ENCODE results near the gene JPT1. TPM values are rescaled to one million over a fixed set of nuclear protein-coding genes. Genes with fewer than 3 reads are reported as not detected.
A peak's percentile ranks its signal among the peaks of the same experiment; 100 is the strongest.

Gene JPT1
- total and polyA plus RNA-seq, 2 donors: 92.1 to 130 TPM

DNA sequence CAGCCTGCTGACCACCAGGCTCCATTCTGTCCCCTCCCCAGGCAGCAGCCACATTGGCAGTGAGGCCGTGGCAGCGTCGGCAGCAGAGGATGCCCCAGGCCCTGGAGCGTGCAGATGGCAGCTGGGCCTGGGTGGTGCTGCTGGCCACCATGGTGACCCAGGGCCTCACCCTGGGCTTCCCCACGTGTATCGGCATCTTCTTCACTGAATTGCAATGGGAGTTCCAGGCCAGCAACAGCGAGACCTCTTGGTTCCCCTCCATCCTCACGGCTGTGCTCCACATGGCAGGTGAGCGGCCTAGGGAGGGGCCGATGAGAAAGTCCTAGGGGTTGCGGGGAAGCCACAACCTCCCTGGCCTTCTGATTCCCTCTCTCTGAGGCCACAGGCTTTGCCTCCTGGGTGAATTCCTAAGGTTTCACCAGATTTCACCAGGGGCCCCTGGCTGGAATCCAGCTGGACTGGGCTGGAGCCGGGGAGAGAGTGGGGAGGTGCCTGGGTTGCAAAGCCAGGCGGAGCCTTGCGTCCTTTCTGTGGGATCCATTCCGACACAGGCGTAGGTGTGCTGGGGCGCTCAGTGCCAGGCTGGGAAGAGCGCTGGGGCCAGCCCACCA lies 60.7 kb downstream of the JPT1 start:
- Histone ChIP-seq H3K4me3 (ENCODE audit: low read length in 2 of 2) (no peak overlapping the region), H3K27me3 (ENCODE audit: control insufficient read depth in 2 of 2, insufficient read depth in 1 of 2, low read length in 1 of 2) (peaks cover 0 to 2% of the 10 kb centered on the region in 2 donors), H3K27ac (ENCODE audit: low read depth in 1 of 2, low read length in 1 of 2) (no peak overlapping the region), H3K9me3 (ENCODE audit: control insufficient read depth in 2 of 2, insufficient read depth in 1 of 2, low read length in 1 of 2) (peaks cover 0 to under 1% of the 10 kb centered on the region in 2 donors), H3K4me1 (ENCODE audit: control insufficient read depth in 2 of 2, insufficient read depth in 2 of 2, low read length in 2 of 2) (peaks cover 2 to 10% of the 10 kb centered on the region in 2 donors), H3K36me3 (ENCODE audit: control insufficient read depth in 2 of 2, insufficient read depth in 2 of 2, low read length in 1 of 2) (peaks cover 0 to 3% of the 10 kb centered on the region in 2 donors)
- 97% methylated on average over 18 of the region's 18 CpGs for WGBS
- DNase-seq (ENCODE audit: low read depth in 6 of 9, low spot score in 9 of 9): no peak

DNA sequence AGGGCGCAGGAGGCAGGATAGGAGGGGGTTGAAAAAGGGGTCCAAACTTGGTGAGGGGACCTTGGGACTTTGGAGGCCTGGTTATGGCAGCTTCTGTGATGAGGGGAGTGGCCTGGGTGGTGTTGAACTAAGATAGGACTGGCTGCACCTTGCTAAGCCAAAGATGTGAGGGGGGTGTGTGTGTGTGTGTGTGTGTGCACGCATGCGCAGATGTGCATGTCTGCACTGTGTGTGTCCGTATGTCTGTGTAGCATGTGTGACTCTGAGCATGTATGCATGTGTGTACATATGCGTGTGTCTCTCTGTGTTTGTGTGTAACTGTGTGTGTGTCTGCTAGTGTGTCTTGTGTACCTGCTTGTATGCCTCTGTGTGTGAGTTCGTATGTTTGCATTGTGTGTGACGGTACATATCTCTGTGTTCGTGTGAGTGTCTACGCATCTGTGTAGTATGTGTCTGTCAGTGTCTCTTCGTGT lies 62.4 kb downstream of the JPT1 start:
- Histone ChIP-seq H3K27me3 (ENCODE audit: control insufficient read depth in 2 of 2, insufficient read depth in 1 of 2, low read length in 1 of 2) (peaks cover 0 to 12% of the 10 kb centered on the region in 2 donors), H3K36me3 (ENCODE audit: control insufficient read depth in 2 of 2, insufficient read depth in 2 of 2, low read length in 1 of 2) (peaks cover 0 to 3% of the 10 kb centered on the region in 2 donors), H3K4me3 (ENCODE audit: low read length in 2 of 2) (no peak overlapping the region), H3K27ac (ENCODE audit: low read depth in 1 of 2, low read length in 1 of 2) (no peak overlapping the region), H3K9me3 (ENCODE audit: control insufficient read depth in 2 of 2, insufficient read depth in 1 of 2, low read length in 1 of 2) (peaks cover 0 to 8% of the 10 kb centered on the region in 2 donors), H3K4me1 (ENCODE audit: control insufficient read depth in 2 of 2, insufficient read depth in 2 of 2, low read length in 2 of 2) (peaks cover 5 to 25% of the 10 kb centered on the region in 2 donors)
- WGBS: 94% methylated on average over 10 of the region's 10 CpGs
- DNase-seq (ENCODE audit: low read depth in 6 of 9, low spot score in 9 of 9): no peak

GRCh38 chr17:75090871-75091854 lies 63.1 kb downstream of the JPT1 start:
- 94% methylated on average over 19 of the region's 19 CpGs for WGBS
- no peak overlapping the region for H3K4me3 ChIP-seq (ENCODE audit: low read length in 2 of 2)
- H3K27ac ChIP-seq (ENCODE audit: low read depth in 1 of 2, low read length in 1 of 2): no peak overlapping the region

GRCh38 chr17:75088465-75089417 lies 65.6 kb downstream of the JPT1 start:
- 90% methylated on average over 11 of the region's 11 CpGs for WGBS
- no peak for DNase-seq (ENCODE audit: low read depth in 6 of 9, low spot score in 9 of 9)

More at GRCh38 chr17:75090871-75091854, 63.1 kb downstream of the JPT1 start:
- Histone ChIP-seq H3K9me3 (ENCODE audit: control insufficient read depth in 2 of 2, insufficient read depth in 1 of 2, low read length in 1 of 2) (peaks cover 0 to 8% of the 10 kb centered on the region in 2 donors), H3K27me3 (ENCODE audit: control insufficient read depth in 2 of 2, insufficient read depth in 1 of 2, low read length in 1 of 2) (peaks cover 0 to 12% of the 10 kb centered on the region in 2 donors), H3K4me1 (ENCODE audit: control insufficient read depth in 2 of 2, insufficient read depth in 2 of 2, low read length in 2 of 2) (peaks cover 5 to 25% of the 10 kb centered on the region in 2 donors), H3K36me3 (ENCODE audit: control insufficient read depth in 2 of 2, insufficient read depth in 2 of 2, low read length in 1 of 2) (peaks cover 0 to 3% of the 10 kb centered on the region in 2 donors)
- no peak for DNase-seq (ENCODE audit: low read depth in 6 of 9, low spot score in 9 of 9)

GRCh38 chr17:75087558-75088453 lies 66.5 kb downstream of the JPT1 start, which contains the start of gene SLC16A5:
Gene SLC16A5, plus strand, starts transcription at chr17:75087954. Its CDS starts 5,683 bp downstream, at chr17:75093637.
- WGBS: 3% methylated on average over 69 of the region's 69 CpGs
- H3K27ac ChIP-seq (ENCODE audit: low read depth in 1 of 2, low read length in 1 of 2): peak within 1 kb of the TSS; percentile 37 to 38
- H3K36me3 ChIP-seq (ENCODE audit: control insufficient read depth in 2 of 2, insufficient read depth in 2 of 2, low read length in 1 of 2): no peaks in the 10 kb centered on the region
- H3K9me3 ChIP-seq (ENCODE audit: control insufficient read depth in 2 of 2, insufficient read depth in 1 of 2, low read length in 1 of 2): peaks cover 0 to 8% of the 10 kb centered on the region in 2 donors
- peak in 4 of 9 donors; percentile 46 to 72 (median 48) for DNase-seq (ENCODE audit: low read depth in 6 of 9, low spot score in 9 of 9)
- peak within 1 kb of the TSS; percentile 53 to 67 for H3K4me3 ChIP-seq (ENCODE audit: low read length in 2 of 2)
- peaks cover 0 to 12% of the 10 kb centered on the region in 2 donors for H3K27me3 ChIP-seq (ENCODE audit: control insufficient read depth in 2 of 2, insufficient read depth in 1 of 2, low read length in 1 of 2)
- H3K4me1 ChIP-seq (ENCODE audit: control insufficient read depth in 2 of 2, insufficient read depth in 2 of 2, low read length in 2 of 2): peaks cover 5 to 33% of the 10 kb centered on the region in 2 donors

More at GRCh38 chr17:75088465-75089417, 65.6 kb downstream of the JPT1 start:
- H3K27ac ChIP-seq (ENCODE audit: low read depth in 1 of 2, low read length in 1 of 2): no peak overlapping the region
- H3K4me3 ChIP-seq (ENCODE audit: low read length in 2 of 2): peak overlapping the region; percentile 53 to 67
- H3K9me3 ChIP-seq (ENCODE audit: control insufficient read depth in 2 of 2, insufficient read depth in 1 of 2, low read length in 1 of 2): peaks cover 0 to 8% of the 10 kb centered on the region in 2 donors
- H3K4me1 ChIP-seq (ENCODE audit: control insufficient read depth in 2 of 2, insufficient read depth in 2 of 2, low read length in 2 of 2): peaks cover 5 to 33% of the 10 kb centered on the region in 2 donors
- H3K36me3 ChIP-seq (ENCODE audit: control insufficient read depth in 2 of 2, insufficient read depth in 2 of 2, low read length in 1 of 2): no peaks in the 10 kb centered on the region
- peaks cover 0 to 12% of the 10 kb centered on the region in 2 donors for H3K27me3 ChIP-seq (ENCODE audit: control insufficient read depth in 2 of 2, insufficient read depth in 1 of 2, low read length in 1 of 2)

- Histone ChIP-seq H3K4me3 (ENCODE audit: low read length in 2 of 2) (peak overlapping the region; percentile 53 to 67), H3K27ac (ENCODE audit: low read depth in 1 of 2, low read length in 1 of 2) (peak overlapping the region; percentile 37 to 38), H3K27me3 (ENCODE audit: control insufficient read depth in 2 of 2, insufficient read depth in 1 of 2, low read length in 1 of 2) (peaks cover 0 to 12% of the 10 kb centered on the region in 2 donors), H3K4me1 (ENCODE audit: control insufficient read depth in 2 of 2, insufficient read depth in 2 of 2, low read length in 2 of 2) (peaks cover 5 to 33% of the 10 kb centered on the region in 2 donors), H3K9me3 (ENCODE audit: control insufficient read depth in 2 of 2, insufficient read depth in 1 of 2, low read length in 1 of 2) (peaks cover 0 to 8% of the 10 kb centered on the region in 2 donors), H3K36me3 (ENCODE audit: control insufficient read depth in 2 of 2, insufficient read depth in 2 of 2, low read length in 1 of 2) (no peaks in the 10 kb centered on the region)
- 76% methylated on average over 12 of the region's 12 CpGs for WGBS
- no peak for DNase-seq (ENCODE audit: low read depth in 6 of 9, low spot score in 9 of 9)
These were observed 67.1 kb downstream of the JPT1 start for GRCh38 chr17:75087182-75087557.

DNA sequence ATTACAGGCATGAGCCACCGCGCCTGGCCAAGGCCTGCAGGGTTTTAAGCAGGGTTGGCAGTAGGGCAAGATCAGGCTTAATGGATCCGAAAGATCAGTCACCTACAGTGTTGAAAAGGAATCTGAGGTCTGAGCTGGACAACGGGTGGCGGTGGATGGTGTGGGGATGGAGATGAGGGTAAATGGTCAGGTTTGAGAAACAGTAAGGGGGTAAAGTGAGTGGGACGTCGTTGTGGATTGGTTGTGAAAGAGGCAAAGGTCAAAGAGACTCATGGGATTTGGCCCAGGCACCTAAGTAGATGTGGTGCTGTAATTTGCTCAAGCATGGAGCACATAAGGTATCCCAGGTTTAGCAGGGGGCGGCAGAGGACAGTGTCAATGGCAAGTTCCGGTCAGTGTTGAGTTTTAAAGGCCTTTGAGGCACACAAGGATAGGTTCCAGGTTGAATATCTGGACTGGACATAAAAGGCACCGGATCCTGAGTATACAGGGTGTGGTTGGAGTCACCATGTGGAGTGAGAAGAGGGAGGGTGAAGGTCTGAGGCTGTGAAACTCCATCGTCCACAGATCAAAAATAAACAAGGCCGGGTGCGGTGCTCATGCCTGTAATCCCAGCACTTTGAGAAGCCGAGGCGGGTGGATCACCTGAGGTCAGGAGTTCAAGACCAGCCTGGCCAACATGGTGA lies 67.7 kb downstream of the JPT1 start:
- Histone ChIP-seq H3K4me3 (ENCODE audit: low read length in 2 of 2) (no peak overlapping the region), H3K27ac (ENCODE audit: low read depth in 1 of 2, low read length in 1 of 2) (no peak overlapping the region)
- 90% methylated on average over 15 of the region's 15 CpGs for WGBS

More for the DNA sequence above, 67.7 kb downstream of the JPT1 start:
- Histone ChIP-seq H3K4me1 (ENCODE audit: control insufficient read depth in 2 of 2, insufficient read depth in 2 of 2, low read length in 2 of 2) (peaks cover 5 to 33% of the 10 kb centered on the region in 2 donors), H3K36me3 (ENCODE audit: control insufficient read depth in 2 of 2, insufficient read depth in 2 of 2, low read length in 1 of 2) (no peaks in the 10 kb centered on the region), H3K9me3 (ENCODE audit: control insufficient read depth in 2 of 2, insufficient read depth in 1 of 2, low read length in 1 of 2) (peaks cover 0 to 8% of the 10 kb centered on the region in 2 donors), H3K27me3 (ENCODE audit: control insufficient read depth in 2 of 2, insufficient read depth in 1 of 2, low read length in 1 of 2) (peaks cover 0 to 12% of the 10 kb centered on the region in 2 donors)
- DNase-seq (ENCODE audit: low read depth in 6 of 9, low spot score in 9 of 9): no peak
